HG02840 (cell line): Measurements from ENCODE around the gene ARSG.
"Not testable (repeated sequence)": the region's sequence is repeated elsewhere in the genome, so short reads cannot be mapped to it uniquely, and the experiment has no call there.

Experiments used
- ATAC-seq: cut with Tn5 transposase; IDR thresholded peaks from one replicate; pipeline ENCODE4 v1.9.1; 2021; ENCODE audit warnings: mild to moderate bottlenecking, moderate library complexity, moderate number of reproducible peaks; ENCODE audit not compliant: unreplicated experiment, low FRiP score

ARSG gene

DNA sequence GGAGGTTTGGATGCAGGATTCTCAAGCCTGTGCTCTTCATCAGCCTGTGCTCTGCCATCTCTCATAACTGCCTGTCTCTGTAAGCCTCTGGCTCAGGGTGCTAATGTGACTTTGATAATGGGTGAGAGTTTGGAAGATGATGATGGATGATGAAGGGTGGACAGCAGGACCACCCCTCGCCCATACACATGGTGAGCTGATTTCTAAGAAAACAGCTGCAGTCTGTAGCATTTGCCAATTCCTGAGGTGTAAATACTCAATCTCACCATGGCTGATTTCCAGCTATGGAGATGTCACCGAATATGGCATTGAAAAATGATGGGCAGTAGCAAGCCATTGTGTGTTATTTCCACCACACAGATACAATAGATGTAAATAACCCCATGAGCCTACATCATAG is 74.2 kb downstream of the ARSG start:
- ATAC-seq: no peak

DNA sequence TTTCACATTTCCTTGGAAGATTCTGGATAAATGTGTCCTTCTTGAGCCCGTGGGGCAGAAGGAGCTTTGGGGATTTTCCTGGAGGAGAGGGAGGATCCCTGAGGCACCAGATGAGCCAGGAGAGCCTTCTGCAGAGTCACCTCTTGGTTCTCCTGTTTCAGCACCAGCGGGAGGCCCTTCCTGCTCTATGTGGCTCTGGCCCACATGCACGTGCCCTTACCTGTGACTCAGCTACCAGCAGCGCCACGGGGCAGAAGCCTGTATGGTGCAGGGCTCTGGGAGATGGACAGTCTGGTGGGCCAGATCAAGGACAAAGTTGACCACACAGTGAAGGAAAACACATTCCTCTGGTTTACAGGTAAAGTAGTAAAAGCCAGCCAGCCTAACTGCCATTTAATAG is 77.1 kb downstream of the ARSG start:
- no peak for ATAC-seq

DNA sequence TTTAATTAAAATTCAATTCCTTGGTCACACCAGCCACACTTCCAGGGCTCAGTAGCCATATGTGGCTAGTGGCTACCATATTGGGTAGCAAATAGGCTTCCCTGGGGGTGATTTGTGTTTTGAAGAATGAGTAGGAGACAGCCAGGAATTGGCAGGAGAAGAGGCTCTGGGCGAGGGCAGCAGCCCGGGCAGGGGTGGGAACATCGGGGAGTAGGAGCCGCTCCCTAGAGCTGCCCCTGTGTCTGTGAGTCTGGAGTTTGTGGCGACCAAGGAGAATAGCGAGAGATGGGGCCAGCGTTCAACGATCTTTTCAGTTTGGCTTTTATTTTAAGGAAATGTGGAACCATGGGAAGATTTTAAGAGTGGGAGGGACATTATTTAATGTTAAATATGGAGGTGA is 84.3 kb downstream of the ARSG start:
- no peak for ATAC-seq

DNA sequence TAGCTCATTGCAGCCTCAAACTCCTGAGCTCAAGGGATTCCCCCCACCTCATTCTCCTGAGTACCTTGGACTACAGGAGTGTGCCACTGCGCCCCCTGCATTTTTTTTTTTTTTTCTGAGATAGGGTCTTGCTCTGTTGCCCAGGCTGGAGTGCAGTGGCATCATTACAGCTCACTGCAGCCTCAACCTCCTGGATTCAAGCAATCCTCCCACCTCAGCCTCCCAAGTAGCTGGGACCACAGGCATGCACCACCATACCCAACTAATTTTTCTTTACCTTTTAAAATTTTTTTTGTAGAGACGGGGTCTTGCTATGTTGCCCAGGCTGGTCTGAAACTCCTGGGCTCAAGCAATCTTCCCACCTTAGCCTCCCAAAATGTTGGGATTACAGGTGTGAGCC is 84.9 kb downstream of the ARSG start:
- ATAC-seq: not testable (repeated sequence)

DNA sequence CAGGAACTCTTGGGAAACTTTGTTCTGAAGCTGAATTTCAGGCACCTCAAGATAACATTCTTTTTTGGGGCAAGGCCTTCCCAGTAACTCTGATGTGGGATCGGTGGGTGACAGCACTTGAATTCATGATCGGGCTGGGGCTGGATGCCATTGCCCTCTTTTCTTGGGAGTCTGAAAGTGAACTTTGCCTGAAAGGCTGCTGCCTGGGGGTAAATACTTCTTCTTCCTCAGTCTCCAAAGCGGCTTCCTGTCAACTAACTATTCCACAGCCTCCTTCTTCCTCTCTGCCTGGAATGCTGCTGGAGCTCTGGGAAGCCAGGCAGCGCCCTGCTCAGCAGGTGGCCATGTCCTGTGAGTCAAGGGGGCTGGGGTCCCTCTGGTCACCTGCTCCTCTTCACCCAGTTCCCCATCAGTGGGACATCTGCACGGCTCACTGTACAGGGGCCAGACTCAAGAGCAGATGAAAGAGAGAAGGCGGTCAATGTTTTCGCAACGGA is 86.5 kb downstream of the ARSG start:
- no peak for ATAC-seq

DNA sequence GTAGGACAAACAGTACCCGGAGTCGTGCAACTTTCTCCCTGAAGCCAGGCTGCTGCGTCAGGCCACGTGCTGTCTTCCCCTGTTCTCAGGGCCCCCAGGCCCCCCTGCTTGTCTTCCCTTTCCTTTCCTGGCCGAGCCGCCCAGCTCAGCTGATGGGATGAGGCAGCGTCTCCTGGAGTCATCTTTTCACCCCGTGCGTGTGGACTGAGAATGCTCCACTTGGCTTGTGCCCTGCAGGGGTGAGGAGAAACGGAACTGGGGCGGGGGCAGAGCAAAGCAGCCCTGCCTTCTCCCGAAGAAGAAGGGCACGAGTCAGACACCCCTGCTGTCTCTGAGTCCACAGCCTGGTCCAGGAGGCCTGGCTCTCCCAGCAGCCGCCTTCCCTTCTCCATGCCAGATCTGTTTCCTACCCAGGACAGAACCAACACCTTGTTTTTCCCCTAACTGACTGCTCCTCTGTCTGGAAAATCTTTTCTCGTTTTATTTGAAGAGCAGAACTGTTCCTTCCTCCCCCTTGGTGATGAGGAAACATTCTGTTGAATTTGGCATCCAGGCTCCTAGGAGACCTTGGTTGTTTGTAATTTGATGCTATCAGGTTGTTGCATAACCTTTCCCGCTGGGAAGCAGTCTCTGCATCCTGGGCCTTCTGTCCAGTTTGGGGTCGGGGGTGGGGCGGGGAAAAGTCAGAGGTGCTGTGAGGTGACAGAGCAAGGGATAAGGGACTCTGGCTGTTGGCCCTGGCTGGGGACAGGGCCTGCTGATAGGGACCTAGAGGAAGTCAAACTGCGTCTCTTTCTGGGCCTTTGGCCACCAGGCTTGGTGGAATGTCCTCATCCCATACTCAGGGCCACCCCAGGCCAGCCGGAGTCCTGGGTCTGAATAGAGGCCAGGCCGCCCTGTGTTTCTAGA is 87.2 kb downstream of the ARSG start:
- no peak for ATAC-seq

DNA sequence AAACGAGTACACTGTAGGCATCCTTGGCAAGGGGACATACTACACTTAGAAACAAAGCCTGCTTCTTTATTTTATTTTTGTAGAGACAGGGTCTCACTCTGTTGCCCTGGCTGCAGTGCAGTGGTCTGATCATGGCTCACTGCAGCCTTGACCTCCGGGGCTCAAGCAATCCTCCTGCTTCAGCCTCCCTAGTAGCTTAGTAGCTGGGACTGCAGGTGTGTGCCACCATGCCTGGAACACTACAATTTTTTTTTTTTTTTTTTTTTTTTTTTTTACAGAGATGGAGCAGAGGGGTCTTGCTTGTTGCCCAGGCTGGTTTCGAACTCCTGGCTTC is 87.8 kb downstream of the ARSG start:
- no peak for ATAC-seq

DNA sequence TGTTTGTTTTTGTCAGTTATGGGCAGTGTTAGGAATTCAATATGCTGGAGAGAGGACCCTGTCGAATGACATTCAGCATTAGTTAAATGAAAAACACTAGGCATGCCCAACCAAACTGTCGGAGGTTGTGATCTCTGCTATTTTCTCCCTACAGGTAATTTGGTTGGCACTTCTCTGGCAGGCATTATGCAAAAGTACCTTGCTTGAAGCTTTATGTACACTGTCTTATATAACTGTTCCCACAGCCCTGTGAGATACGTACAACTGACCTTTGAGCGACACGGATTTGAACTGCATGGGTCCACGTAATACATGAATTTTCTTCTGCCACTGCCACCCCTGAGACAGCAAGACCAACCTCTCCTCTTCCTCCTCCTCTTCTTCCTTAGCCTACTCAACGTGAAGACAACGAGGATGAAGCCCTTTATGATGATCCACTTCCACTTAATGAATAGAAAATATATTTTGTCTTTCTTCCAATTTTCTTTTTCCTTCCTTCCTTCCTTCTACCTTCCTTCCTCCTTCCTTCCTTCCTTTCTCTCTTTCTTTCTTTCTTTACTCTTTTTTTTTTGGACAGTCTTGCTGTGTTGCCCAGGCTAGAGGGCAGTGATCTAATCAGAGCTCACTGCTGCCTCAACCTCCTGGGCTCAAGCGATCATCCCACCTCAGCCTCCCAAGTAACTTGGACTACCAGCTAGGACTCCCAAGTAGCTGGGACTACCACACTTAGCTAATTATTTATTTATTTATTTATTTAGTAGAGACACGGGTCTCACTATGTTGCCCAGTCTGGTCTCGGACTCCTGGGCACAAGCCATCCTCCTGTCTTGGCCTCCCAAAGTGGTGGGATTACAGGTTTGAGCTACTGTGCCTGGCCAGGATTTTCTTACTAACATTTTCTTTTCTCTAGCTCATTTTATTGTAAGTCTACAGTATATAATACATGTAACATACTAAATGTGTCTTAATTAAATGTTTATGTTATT is 88.7 kb downstream of the ARSG start:
- ATAC-seq: no peak

DNA sequence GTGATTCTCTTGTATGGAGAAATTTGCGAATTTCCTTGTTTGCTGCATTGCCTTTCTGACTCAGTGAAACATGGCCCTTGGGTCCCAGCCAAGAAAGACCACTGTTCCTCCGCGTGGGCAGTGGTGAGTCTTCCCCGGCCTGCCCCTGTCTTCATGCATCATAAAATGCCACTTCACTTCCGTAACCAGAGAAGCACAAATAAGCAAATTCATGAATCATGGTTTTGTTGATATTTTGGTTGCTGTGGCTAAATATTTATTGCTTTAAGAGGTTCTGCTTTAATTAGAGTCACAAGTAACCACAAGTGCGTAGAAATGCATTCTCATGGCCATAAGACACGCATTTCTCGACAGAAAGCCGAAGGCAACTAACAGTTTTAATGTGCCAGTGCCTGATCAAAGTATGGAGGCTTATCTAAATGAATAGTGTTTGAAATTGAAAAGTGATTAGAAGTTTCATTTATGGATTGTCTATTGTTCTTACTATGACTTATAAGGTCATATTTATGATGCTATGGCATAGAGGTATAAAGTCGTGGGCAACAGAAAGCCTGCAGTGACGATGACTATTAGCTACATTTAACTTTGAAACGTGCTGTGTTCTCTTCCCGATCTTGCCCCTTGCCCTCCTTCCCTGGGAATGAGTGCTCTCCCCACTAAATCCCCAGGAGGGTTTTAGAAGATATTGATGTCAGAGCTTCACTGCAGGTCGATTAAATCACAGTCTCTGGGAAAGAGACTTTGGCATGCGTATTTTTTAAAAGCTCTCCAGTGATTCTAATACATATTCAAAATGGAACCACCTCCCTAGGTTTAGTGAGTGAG is 90.0 kb downstream of the ARSG start:
- no peak for ATAC-seq

DNA sequence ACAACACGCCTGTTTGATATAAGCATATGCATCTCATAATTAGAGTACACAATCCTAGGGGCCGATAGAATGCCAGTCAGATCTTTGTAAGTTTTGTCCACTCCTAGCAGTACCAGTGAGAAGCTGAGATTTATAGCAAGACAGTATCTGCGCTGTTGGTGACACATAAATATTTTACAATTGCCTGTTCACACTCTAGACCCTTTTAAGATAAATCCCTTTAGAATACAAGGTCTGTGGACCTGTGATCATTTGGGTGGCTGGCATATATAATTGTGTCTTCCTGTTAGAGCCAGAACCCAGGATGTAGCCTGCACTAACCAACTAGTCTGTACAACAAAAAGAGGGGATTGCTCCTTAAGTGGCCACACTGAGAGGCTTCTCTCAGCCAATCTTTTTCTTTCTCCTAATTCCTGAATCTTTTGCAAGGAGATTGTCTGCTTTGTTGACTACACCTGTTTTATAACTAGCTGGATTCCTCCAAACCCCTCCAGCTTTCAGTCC is 91.3 kb downstream of the ARSG start:
- ATAC-seq: no peak

DNA sequence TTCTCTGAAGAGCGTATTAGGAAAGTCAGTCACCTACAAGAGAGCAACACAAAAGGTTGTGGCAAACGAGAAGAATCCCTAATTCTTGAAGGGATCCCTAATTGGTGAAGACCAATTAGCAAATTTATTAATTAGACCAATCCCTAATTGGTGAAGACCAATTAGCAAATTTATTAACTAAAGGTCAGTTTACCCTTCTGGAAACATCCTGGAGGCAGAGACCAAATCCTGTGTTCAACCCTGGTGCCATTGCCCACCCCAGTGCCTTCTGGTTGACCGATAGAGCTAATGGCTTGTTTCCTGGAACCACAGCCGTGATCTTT is 91.8 kb downstream of the ARSG start:
- ATAC-seq: no peak

DNA sequence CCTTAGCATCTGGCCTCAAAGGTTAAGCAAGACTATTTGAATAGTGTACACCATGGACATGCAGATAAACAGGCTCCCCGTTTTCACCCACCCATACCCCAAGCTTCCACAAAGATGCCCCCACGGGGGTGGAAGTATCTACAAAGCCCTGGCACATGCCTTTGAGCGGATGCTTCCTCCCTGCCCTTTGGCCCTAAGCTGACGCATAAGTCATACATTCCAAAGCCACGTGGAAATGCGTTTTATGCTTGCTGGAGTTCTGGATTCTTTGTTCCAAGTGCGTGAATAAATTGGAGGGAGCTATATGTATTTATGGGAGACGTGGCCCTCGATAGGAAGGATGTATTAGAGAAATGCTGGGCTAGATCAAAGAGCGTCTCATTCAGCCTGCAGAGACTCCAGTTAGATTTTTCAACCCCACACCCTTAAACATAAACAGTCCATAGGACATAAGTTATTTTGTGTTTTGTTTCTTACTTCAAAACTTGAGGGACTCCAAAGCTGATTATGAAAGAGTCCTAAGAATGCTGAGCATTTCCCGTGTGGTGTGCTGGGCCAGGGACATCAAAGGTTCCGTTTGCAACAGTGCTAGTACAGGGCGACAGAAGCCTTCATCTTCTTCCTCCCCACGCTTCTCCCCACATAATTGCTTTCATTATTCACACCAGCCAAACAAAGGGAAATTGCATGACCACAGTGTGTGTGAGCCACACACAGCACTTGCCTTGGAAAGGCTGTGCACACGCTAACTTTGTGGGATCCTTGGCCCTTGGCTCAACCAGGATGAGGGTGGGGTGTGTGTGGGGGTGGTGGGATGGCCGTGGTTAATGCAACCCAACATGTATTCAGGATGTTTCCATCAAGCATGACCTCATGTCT is 92.4 kb downstream of the ARSG start:
- ATAC-seq: no peak

DNA sequence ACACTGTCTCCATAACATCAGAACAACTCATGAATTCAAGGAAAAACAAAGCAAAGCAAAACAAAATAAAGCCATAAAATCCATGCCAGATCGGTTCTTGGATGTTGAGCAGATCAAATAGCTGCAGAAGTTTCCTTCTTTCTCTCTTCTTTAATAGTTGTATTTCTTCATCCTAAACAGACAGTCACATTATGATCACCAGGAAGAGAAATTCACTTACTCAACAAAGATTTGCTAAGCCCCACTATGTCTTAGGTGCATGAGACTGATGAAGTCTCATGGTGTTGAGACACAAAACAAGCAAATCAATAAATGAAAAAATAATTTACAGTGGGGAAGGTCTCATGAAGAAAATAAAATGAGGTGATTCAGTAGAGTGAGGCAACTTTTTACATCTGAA is 93.2 kb downstream of the ARSG start:
- no peak for ATAC-seq

DNA sequence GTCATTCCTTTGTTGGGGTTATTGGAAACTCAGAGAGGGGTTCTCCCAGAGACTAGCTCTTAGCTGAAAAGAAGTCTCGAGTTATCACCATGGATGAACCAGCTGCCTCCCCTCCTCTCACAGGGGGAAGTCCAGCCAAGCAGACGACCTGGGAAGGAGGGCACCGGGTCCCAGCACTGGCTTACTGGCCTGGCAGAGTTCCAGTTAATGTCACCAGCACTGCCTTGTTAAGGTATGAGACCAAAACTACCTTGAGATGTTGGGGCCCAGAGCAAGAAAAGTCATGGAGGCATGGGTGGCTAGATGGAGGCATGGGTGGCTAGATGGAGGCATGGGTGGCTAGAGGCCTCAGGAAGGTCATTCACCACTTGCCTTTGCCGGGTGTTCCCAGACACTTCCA is 93.6 kb downstream of the ARSG start:
- no peak for ATAC-seq

DNA sequence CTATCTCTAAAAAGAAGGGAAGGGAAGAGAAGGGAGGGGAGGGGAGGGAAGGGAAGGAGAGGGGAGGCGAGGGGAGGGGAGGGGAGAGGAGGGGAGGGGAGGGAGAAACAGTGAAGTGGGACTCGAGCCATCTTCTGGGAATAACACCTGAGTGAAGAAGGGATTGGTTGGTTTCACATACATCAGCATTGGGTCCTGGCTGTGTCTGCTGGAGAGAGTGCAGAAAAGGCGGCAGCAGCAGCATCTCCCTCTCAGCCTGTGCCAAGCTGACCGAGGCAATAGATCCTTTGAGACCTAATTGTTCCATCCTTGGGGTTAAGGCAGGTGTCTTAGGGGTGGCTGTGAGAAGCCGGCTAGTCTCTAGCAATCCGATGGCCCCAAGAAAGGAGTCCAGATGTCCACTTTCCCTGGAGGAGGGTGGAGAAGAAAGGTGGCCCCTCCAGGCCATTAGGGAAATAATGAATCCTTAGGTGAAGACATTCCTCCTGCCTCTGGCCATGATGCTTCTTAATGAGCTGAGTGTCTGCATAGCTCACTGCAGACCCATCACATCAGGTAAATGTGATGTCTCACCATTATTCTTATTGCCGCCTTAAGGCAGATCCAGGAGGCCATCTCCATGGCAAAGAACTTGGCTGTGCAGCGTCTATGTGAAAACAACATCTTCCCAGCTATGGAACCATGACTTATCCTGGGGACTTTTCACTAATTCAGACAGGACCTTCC is 94.4 kb downstream of the ARSG start:
- no peak for ATAC-seq

DNA sequence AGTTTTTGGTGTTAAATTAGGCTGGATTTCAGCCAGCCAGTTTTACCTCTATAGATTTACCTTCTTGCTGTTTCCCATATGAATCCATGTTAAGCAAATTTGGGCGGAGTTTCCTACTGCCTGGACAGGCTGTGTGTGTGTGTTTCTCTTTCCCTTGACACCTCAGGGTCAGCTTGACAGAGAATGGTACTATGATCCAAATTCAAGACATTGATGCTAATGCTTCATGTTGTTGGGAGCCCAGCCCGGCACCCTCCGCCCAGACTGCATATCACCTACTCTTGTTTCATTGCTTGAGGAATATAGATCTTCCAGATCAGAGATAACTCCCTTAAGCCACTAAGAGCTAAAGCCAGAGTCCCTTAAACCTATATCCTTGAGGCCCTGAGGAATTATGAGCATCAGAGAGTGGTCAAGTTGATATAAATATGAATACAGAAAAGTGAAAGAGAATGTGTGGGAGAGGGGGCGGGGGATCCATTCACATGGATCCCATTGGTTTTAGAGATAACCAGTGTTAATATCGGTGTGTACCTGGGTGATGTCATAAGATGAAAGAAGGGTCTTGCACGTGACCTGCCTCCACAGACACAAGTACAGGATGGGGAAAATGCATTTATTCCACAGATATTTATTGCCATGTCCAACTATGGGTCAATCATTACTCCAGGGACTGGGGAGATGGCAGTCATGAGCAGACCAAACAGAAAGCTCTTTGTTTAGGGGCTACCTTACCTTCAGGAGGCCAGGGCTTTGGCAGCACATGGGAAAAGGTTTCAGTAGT is 96.3 kb downstream of the ARSG start:
- ATAC-seq: no peak

DNA sequence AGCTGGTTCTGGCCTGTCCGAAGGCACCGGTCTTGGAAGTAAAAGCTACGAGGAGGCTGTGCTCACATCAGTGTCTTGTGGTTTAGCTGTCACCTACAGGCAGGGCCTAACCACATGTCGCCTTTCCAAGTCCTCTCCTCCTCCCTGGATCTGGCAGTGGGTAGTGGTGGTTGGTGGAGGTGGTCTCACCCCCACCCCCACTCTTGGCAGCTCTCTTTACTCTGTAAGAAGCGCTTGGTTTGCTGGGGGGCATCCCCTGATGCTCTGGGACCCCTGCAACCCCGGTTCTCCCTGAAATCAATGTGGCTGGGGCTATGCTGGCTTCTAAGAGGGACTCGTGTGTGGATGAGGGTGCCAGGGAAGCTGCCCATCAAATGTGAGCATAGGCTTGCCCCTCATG is 97.7 kb downstream of the ARSG start:
- ATAC-seq: no peak

DNA sequence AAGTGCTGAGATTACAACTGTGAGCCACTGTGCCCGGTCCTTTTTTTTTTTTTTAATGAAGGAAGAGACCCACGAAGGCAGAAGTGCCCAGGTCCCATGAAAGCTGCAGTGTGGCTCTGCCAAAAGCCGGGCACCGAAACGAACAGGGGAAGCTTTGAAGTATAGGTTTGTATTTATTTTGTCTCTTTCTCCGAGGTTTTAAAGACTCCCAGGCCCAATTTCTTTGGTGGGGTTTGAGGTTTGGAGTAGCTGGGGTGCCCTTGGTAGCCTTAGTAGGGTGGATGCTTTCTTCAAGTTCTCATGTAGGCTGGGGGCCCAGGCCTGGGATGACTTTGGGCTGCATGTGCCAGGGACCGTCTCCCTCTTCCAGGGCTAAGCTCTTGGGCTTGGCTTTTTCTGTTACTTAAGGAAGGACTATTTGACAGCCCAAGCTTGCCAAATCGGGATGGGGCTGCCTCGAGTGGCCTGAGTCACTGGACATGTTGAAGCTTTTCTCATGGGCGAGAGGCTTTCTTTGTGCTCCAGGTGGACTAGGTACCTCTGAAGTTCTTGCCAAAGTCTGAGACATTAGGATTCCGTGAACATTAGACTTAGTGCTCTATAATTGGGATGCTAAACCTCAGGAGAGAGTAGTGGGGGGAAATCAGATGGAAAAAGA is 99.7 kb downstream of the ARSG start:
- no peak for ATAC-seq
